A673 (cell line): ENCODE results near the gene SCNN1A. TPM values are rescaled to one million over a fixed set of nuclear protein-coding genes. Genes with fewer than 3 reads are reported as not detected.

ENCODE experiments used
- BruUV-seq: library from RNA; stranded (reverse); fragments of 400-500 nt; replicated peaks from 2 replicates; lab custom pipeline; 2021; lab: Mats Ljungman, UMichigan
- CTCF ChIA-PET: fragments of 300-600 bp; sonication (Branson Sonifier 250); formaldehyde crosslinking; loops from one replicate; lab custom pipeline; 2022; ENCODE audit warnings: antibody characterized with exemption; lab: Charles Lee
- POLR2A ChIA-PET: fragments of 300-600 bp; sonication (Branson Sonifier 250); formaldehyde crosslinking; loops from one replicate; lab custom pipeline; 2022; ENCODE audit warnings: antibody characterized with exemption; ENCODE audit not compliant: low non-redundant PET; lab: Charles Lee
- DNase-seq: peaks from one replicate; pipeline ENCODE4 v3.0.0-alpha.2; 2015; ENCODE audit warnings: low spot score
- H3K27ac ChIP-seq: fragments of 200-600 bp; sonication (generic); 2 replicates; pipeline ENCODE4 v1.5.1; 2016; ENCODE audit warnings: mixed run types, low read depth, mild to moderate bottlenecking, mixed read lengths, antibody characterized with exemption, low read length; ENCODE audit not compliant: poor library complexity, severe bottlenecking
- H3K27me3 ChIP-seq: fragments of 200-600 bp; sonication (generic); replicated peaks from 2 replicates; pipeline ENCODE4 v1.6.1; 2017; ENCODE audit warnings: mixed run types, low read depth, mild to moderate bottlenecking, mixed read lengths, antibody characterized with exemption, low read length; ENCODE audit not compliant: insufficient read depth, poor library complexity
- H3K36me3 ChIP-seq: fragments of 200-600 bp; sonication (generic); 2 replicates; pipeline ENCODE4 v1.6.1; 2016; ENCODE audit warnings: mixed run types, mild to moderate bottlenecking, mixed read lengths, antibody characterized with exemption, low read length; ENCODE audit not compliant: insufficient read depth, poor library complexity, severe bottlenecking
- H3K4me1 ChIP-seq: fragments of 200-600 bp; sonication (generic); 2 replicates; pipeline ENCODE4 v1.6.1; 2017; ENCODE audit warnings: mixed run types, mild to moderate bottlenecking, mixed read lengths, antibody characterized with exemption, low read length; ENCODE audit not compliant: insufficient read depth, poor library complexity, severe bottlenecking
- H3K4me3 ChIP-seq: fragments of 200-600 bp; sonication (generic); 2 replicates; pipeline ENCODE4 v1.5.1; 2016; ENCODE audit warnings: low read depth, mixed run types, mild to moderate bottlenecking, mixed read lengths, low read length; ENCODE audit not compliant: poor library complexity, severe bottlenecking
- H3K9me3 ChIP-seq: fragments of 200-600 bp; sonication (generic); 2 replicates; pipeline ENCODE4 v1.6.1; 2016; ENCODE audit warnings: mixed run types, low read depth, mild to moderate bottlenecking, mixed read lengths, antibody characterized with exemption, low read length; ENCODE audit not compliant: poor library complexity, severe bottlenecking
- CTCF ChIP-seq: fragments of 300-800, 200-600 bp; sonication (generic); conservative IDR thresholded peaks from 2 replicates; pipeline ENCODE4 v1.5.1; 2017; ENCODE audit warnings: low read depth, mild to moderate bottlenecking, antibody characterized with exemption, low read length, moderate library complexity, mixed read lengths
- EZH2 ChIP-seq: fragments of 200-600 bp; sonication (generic); IDR thresholded peaks from 2 replicates; pipeline ENCODE4 v1.6.1; 2017; ENCODE audit warnings: borderline replicate concordance, low read depth, mild to moderate bottlenecking, mixed read lengths, antibody characterized with exemption, low read length; ENCODE audit not compliant: poor library complexity, severe bottlenecking
- intact Hi-C: fragments of 100-400 bp; cut with micrococcal nuclease; formaldehyde crosslinking; loops from one replicate; pipeline ENCODE4 v1.10.0; 2022; ENCODE audit not compliant: unreplicated experiment
- total RNA-seq: library from RNA; stranded (reverse); gene quantifications from 2 replicates; pipeline ENCODE4 v1.2.3, GENCODE V29; 2021

The SCNN1A gene
- total RNA-seq, 1 experiment from 2014 or later = not detected

GRCh38 chr12:6315704-6316597, 59.4 kb downstream of the SCNN1A start:
- intact Hi-C loops = no loop called here
- no TSS peak for BruUV-seq
- no peak for DNase-seq
- Histone ChIP-seq H3K27me3 (no peaks in the 10 kb centered on the region), H3K36me3 (no peaks in the 10 kb centered on the region), H3K9me3 (no peaks in the 10 kb centered on the region), H3K4me1 (no peaks in the 10 kb centered on the region), H3K27ac (no peak overlapping the region), H3K4me3 (no peak overlapping the region)
- CTCF ChIA-PET = no interaction called here
- TF ChIP-seq EZH2 = no peak
- no peak for TF ChIP-seq CTCF
- POLR2A ChIA-PET = interaction anchor here (0.6 kb wide), 1 partner anchor 26 kb away, joined by 3 read pairs; the partner anchor contains the start of gene TNFRSF1A

- DNase-seq = no peak
- H3K27me3 ChIP-seq = no peaks in the 10 kb centered on the region
- CTCF ChIA-PET = no interaction called here
- no peaks in the 10 kb centered on the region for H3K4me1 ChIP-seq
- BruUV-seq = no TSS peak
- no peak for TF ChIP-seq CTCF
- TF ChIP-seq EZH2 = no peak
- intact Hi-C loops = no loop called here
- H3K36me3 ChIP-seq = no peaks in the 10 kb centered on the region
- no peaks in the 10 kb centered on the region for H3K9me3 ChIP-seq
- H3K27ac ChIP-seq = no peak overlapping the region
- POLR2A ChIA-PET = no interaction called here
- no peak overlapping the region for H3K4me3 ChIP-seq
Measured at GRCh38 chr12:6315184-6315583, 60.2 kb downstream of the SCNN1A start.

- no peak overlapping the region for H3K27ac ChIP-seq
- BruUV-seq = no TSS peak
- no peak for TF ChIP-seq EZH2
- no peak for TF ChIP-seq CTCF
- no peaks in the 10 kb centered on the region for H3K4me1 ChIP-seq
- intact Hi-C loops = no loop called here
- POLR2A ChIA-PET = no interaction called here
- DNase-seq = no peak
- no peaks in the 10 kb centered on the region for H3K27me3 ChIP-seq
- CTCF ChIA-PET = no interaction called here
- no peaks in the 10 kb centered on the region for H3K36me3 ChIP-seq
- H3K4me3 ChIP-seq = no peak overlapping the region
- H3K9me3 ChIP-seq = no peaks in the 10 kb centered on the region
Measured at GRCh38 chr12:6314776-6315175, 60.6 kb downstream of the SCNN1A start.
